DMS53 treated with DMSO at 0.1 percent for 48 hours (cell line): ENCODE measurements around the gene NEK1.
"Not testable (repeated sequence)": the region's sequence is repeated elsewhere in the genome, so short reads cannot be mapped to it uniquely, and the experiment has no call there.

ENCODE experiments used
- DNase-seq: peaks from one replicate; lab custom pipeline; 2025; ENCODE audit not compliant: unreplicated experiment; lab: John Stamatoyannopoulos, UW

Gene NEK1

DNA sequence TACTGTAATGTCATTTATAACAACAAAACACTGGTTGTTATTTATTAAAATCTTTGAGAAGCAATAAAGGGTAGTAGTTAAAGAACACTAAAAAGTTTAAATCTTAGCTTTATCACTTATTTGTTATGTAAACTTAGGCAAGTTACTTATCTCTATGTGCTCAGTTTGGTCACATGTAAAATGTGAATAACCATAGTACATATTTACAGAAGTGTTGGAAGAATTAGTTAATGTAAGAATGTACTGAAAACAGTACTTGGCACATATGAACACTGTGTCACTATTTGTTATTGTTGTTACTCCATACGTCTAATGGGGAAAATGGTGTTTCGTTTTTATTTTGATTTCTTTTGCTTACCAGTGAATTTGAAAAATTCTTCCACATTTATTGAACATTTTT lies 9.1 kb downstream of the NEK1 start:
- no peak for DNase-seq

DNA sequence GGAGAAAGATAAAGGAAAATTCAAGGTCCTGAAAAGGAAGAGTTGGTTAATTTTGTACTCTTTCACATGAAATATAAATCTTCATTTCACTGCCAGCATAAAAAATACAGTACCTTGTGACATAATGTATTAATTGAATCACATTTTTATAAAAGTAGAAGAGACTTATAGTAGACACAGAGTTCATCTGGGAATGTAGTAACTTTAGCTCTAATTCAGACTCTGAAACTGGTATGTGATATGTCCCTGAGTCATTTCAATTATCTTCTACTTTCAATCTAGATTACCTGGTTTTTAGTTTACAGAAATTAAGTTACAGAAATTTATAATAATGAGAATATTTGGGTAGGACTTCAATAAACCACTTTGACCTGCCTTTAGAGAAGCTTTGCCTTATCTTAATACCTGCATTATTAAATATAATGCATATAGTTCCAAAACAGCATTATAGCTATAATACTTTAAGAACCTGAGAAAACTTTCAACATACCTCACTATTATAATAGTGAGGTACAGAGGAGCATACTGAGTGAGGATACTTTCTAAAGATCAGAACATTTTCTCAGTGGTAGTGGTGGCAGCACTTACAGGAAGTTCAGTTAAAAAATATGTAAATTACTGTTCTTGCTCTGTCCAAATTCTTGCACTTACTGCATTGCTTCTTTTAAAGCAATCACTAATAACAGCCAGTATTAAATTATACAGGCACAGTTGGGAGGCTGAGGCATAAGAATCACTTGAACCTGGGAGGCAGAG lies 11.2 kb downstream of the NEK1 start:
- DNase-seq = no peak

DNA sequence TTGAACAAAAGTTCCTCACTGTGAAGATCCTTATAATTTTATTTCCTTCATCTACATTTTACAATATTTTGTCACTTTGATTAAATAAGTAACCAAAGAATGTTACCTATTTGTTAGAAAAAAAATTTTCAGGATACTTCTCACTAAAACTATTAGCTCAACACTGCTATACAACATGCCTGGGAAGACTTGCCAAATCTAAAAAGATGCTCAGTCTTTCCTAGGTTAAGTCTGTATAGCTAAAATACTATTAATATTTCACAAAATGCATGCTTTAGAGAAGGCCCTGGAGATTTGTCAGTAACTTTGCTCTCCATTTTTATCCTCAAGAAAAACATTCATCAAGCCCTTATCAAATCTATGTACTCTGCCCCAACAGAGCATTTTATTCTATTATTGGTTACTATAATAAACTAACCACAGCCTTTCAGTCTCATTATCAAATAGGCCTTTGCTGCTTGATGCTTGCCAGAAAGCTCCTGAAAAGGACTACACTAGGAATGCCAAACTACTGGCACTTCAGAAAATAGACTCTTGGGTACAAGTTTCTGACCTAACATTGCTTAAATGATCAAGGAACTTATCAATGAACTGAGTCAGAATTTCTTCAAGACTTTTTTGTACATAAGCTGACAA lies 17.7 kb downstream of the NEK1 start:
- DNase-seq = no peak

DNA sequence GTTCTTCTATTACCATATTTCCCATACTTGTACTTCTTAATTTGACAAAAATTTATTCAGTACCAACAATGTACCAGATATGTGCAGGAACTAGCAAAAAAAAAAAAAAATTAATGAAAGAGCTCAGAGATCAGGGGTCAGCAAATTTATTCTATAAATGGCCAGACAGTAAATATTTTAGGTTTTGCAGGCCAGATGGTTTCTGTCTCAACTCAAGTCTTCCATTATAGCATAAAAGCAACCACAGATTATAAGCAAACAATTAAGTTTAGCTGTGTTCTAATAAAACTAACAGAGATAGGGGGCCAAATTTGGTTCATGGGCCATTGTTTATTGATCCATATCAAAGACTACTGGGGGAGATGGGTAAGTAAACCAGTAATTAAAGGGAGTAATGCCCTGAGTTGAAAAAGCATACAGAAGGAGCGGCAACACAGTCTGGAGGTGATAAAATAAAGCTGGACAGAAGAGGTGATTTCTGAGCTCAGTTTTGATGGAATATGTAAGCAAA lies 19.3 kb downstream of the NEK1 start:
- no peak for DNase-seq

DNA sequence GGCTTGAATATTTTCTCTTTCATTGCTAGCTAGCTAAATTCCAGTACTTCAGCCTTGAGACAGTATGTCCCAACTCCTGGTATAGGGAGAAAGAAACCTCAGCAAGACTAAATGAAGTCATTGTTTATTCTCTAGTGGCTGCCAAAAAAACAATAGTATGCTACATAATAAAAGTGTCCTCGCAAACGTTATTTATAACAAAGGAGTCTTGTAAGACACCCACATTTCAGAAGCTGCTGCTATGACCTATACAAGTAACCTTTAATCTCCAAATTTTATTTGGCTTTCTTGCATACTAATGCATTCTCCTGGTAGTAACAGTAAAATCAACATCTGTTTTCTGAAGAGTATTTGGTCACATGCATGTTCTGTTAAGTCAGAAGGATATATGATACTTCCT lies 28.8 kb downstream of the NEK1 start:
- DNase-seq = no peak

DNA sequence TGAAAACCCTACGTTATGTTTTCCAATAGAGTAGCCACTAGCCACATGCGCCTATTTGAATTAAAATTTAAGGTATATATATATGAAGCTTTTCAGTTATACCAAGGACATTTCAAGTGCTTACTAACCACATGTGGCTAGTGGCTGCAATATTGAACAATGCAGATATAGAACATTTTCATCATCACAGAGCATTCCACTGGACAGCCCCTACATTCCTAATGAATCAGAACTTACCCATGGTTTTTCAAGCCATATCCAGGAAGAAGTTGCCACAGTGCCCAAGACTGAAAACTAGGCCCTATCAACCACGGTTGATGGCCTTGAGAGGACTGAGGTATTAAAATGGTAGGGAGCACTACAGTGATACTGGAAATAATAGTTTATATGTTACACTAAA lies 29.7 kb downstream of the NEK1 start:
- no peak for DNase-seq

DNA sequence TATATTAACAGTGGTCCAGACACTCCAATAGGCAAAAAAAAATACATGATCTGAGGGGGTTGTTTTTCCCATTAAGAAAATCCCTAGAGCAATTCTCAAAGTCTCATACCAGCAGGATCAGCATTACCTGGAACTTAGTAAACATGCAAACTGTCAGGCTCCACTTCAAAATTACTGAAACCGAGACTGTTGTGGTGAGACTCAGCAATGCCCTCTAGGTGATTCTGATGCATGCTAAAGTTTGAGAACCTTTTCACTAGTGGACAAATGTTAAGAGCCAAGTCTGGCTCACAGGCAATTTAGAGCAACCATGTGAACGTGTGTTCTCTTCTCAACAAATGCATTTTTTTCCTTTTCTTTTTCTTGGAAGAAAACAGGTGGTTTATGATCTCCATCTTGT lies 30.2 kb downstream of the NEK1 start:
- DNase-seq = no peak

DNA sequence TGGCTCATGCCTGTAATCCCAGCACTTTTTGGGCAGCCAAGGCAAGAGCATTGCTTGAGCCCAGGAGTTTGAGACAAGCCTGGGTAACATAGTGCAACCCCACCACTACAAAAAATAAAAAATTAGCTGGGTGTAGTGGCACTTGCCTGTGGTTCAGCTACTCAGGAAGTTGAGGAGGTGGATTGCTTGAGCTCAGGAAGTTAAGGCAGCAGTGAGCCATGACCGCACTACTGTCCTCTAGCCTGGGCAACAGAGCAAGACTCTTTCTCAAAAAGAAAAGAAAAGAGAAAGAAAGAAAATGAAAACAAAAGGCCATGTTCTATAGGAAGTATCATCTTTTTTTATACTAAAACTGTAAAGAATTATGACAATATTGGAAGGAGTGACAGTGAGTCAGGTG lies 38.5 kb downstream of the NEK1 start:
- DNase-seq = no peak

DNA sequence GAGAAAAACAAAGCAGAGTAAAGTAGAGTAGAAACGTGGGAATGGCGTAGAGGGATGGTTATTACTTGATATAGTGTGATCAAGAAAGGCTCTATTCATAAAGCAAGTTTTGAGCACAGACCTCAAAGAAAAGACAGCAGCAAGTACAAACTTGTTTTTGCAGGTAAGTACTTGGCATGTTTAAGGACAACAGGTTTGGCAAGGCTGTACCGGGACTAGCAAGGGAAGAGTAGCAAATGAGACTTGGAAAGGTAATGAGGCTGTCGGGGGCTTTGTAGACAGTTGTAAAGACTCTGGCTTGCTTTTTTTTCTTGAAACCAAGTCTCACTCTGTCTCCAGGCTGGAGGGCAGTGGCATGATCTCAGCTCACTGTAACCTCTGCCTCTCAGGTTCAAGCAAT lies 40.9 kb downstream of the NEK1 start:
- no peak for DNase-seq

DNA sequence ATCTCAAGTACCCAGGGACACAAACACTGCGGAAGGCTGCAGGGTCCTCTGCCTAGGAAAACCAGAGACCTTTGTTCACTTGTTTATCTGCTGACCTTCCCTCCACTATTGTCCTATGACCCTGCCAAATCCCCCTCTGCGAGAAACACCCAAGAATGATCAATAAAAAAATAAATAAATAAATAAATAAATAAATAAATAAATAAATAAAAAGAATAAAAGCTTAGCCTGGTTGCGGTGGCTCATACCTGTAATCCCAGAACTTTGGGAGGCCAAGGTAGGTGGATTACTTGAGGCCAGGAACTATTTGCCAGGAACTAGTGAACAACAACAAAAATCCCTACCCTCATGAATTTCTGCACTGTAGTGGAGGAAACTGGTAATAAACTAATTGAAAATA lies 41.4 kb downstream of the NEK1 start:
- not testable (repeated sequence) for DNase-seq

DNA sequence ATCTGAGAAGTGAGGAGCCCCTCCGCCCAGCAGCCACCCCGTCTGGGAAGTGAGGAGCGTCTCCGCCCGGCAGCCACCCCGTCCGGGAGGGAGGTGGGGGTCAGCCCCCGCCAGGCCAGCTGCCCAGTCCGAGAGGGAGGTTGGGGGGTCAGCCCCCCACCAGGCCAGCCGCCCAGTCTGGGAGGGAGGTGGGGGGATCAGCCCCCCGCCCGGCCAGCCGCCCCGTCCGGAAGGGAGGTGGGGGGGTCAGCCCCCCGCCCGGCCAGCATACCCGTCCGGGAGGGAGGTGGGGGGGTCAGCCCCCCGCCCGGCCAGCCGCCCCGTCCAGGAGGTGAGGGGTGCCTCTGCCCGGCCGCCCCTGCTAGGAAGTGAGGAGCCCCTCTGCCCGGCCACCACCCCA lies 42.1 kb downstream of the NEK1 start:
- not testable (repeated sequence) for DNase-seq

DNA sequence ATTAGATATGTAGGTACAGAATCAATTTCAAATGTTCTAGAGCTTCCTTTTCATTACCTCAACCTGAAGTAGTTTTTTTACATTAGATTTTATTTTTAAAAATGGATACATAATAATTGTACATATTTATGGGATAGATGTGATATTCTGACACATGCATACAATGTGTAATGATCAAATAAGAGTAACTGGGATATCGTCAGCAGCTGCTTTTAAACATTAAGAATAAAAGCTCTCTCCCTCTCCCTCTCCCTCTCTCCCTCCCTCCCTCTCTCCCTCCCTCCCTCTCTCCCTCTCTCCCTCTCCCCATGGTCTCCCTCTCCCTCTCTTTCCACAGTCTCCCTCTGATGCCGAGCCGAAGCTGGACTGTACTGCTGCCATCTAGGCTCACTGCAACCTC lies 43.2 kb downstream of the NEK1 start:
- DNase-seq = not testable (repeated sequence)

DNA sequence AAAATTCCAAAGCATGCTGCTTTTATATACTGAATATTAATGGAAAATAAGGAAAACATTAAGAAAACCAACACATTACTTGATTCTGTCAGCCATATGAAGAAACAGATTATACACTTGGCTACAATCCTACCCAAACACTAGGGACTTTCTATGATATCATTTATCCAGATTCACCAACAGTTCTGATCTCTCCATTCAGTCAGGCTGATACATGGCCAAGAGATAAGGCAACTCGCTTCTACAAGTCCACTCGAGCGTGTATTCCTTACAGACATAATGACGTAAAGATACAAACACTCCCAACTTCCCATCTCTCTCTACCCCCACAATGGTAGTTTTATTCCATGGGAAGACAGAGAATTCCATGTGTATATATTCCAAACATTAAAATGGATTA lies 44.5 kb downstream of the NEK1 start:
- no peak for DNase-seq

DNA sequence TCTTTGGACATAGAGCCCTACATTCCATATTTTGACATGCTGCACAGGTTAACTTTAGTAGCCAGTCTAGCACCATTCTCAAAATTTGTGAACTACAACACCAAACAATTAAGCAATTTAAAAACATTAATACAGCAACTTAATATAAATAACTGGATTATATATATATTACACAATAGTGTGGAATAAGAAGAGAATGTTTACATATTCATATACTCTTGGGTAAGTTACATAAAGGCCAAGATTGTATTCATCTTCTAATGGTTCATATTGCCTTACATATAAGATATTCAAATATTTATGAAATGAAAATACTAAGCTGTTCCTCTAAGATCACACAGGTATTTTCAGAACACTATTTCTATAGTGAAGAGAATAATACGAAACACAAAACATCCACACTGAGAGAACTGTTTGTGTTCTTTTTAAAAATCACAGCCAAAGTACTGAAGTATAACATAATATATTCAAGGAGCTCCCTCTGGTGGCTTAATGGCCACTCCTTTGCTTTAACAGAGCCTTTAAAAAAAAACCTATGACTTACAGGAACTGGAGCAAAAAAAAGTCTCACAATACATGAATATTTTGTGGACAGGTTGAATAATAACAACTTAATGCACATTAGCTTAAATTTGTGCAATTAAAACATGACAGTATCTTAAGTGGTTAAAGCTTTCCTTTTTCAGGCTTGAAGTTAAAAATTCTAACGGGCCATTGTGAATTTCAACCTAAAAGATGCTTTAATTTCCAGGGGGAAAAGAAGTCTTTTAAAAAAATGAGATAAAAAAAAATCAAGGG lies 46.2 kb downstream of the NEK1 start:
- DNase-seq = peak; percentile 25

DNA sequence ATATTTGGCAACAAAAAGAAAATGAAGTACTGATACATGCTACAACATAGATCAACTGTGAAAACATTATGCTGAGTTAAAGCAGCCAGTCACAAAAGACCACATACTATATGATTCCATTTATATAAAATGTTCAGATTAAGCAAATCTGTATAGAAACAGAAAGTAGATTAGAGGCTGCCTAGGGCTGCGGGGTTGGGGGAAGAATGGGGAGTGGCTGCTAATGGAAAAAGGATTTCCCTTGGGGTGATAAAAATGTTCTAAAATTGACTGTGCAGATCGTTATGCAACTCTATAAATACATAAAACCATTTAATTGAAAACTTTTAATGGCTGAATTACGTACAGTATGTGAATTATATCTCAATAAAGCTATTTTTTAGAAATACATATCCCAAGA lies 46.8 kb downstream of the NEK1 start:
- no peak for DNase-seq

DNA sequence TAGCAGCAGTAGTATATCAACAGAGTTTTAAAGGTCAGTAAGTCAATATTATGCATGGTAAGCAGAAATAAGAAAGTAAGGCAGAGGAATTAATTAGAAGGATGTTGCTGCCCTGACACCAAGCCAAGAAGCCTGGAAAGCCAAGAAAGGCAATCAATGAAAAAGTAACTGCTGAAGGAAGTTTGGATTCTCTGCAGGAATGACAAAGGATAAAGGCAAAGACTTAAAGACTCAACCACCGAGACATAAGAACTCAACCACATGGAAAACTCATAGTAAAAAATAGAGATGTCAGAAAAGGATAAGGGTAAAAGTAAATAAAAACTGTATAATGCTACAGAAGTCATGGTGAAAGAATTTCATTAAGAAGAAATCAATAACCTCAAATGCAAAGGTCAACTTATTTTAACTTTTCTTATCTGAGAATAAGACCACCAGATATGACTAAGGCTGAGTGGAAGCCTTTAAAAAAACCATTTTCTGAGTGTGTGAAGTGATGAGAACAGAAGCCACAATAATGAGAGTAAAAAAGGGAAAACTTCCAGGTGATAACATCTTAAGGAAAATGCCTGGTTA lies 55.2 kb downstream of the NEK1 start:
- DNase-seq = no peak

DNA sequence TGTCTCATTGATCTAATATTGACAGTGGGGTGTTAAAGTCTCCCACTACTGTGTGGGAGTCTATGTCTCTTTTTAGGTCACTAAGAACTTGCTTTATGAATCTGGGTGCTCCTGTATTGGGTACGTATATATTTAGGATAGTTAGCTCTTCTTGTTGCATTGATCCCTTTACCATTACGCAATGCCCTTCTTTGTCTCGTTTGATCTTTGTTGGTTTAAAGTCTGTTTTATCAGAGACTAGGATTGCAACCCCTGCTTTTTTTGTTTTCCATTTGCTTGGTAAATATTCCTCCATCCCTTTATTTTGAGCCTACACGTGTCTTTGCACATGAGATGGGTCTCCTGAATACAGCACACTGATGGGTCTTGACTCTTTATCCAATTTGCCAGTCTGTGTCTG lies 65.8 kb downstream of the NEK1 start:
- DNase-seq = not testable (repeated sequence)

DNA sequence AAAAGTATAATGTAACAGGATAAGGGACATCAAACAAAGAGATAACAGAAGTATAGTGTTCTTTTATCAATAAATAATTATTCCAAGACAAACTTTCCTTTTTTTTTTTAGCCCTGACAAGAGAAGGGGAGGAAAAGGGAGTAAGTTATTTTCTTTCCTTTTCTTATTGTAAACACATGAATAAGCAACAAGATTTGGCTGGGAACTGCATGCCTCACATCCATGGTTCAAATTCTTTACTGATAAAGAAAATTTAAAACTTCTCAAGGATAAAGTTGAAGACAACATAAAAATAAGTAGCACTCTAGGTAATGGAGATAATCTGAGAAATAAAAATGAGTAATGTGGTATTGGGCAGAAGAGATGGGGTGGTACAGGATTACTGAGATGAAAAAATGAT lies 71.6 kb downstream of the NEK1 start:
- no peak for DNase-seq

DNA sequence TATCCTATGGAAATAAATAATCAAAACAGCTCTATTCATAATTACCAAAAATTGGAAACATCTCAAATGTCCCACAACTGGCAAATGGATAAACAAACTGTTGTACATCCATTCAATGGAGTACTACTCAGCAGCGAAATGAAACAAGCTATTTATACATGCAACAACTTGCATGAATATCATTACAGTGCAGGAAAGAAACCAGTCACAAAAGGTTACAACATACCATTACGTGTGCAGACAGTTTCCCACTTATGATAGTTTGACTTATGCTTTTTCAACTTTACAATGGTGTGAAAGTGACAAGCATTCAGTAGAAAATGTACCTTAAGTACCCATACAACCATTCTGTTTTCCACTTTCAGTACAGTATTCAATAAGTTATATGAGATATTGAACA lies 82.3 kb downstream of the NEK1 start:
- no peak for DNase-seq

DNA sequence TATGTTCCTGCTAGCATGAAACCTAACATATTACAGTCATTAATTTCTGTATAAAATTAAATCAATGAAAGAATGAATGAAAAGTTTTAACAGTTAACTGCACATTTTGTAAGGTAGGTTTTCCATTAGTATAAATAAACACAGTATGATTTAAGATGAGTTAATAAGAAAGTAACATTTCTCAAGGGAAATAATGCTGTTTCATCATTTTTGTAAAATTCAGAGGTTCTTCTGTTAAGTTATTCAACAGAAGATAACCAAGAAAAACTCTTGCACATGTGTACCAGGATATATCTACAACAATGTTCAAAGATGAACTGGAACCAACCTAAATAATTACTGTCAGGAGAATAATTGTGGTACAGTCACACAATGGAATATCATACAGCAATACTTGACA lies 88.6 kb downstream of the NEK1 start:
- DNase-seq = no peak

DNA sequence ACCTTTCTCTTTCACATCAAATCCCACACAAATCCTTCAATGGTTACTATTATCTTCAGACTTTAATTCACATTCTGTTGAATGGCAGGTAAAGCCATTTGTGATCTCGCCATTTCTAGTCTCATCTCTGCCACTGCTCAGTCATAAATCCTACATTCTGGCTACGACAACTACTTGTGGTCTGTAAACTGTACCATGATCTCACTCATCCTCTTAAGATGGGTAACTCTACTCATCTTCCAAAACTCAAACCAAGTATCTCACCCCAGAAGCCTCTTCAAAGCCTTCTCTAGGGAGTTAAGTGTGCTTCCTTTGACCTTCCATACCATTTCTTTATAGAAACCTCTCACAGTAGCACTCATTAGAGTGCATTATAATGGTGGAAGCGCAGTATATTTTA lies 101.8 kb downstream of the NEK1 start:
- no peak for DNase-seq

DNA sequence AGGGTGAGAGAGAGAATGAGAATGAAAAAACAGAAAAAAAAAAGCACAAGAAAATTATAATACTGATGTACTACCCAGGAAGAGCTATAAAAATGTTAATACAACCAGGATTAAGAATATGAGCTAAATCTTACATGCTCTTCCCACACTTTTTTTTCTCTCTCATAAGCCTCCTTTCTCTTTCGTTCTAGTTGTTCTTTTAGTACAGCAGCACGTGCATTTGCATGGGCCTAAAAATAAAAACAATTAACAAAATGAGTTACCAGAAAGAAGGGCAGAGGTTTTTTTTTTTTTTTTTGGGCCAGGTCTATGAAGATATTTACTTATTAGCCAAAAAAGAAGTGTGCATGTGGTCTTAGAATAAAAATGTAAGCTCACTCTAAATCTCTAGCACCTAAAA lies 105.5 kb downstream of the NEK1 start:
- no peak for DNase-seq
